ENCODE measurements around the gene NNAT.

Gene NNAT

DNA sequence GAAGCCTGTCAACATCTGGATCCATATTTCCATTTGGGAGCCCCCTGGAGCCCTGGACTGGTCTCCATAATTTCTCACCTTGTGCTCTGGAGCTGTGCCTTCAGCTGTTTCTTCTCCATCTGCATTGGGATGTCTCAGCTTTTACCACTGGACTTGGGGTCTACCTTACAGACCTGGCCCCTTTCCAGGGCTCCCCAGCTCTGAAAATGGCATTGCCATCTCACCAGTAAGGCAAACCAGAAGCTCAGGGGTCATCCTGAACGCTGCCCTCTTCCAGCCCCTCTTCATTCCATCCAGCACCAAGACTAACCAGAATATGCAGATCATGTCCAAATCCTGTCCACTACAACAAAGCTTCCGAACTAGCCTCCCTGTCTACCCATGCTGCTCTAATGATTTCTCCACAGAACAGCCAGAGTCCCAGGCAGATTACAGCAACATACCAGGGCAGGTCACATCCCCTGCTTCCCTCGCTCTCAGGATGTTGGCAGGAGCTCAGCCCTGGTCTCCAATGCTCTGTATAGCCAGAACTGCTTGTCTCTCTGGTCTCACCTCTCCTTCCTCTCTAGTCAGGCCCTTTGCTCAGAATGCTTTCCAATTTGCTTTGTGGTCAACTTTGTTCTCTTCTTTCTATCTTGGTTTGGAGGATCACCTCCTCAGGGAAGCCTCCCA is 17.7 kb upstream of the NNAT start:
- no peak for DNase-seq

DNA sequence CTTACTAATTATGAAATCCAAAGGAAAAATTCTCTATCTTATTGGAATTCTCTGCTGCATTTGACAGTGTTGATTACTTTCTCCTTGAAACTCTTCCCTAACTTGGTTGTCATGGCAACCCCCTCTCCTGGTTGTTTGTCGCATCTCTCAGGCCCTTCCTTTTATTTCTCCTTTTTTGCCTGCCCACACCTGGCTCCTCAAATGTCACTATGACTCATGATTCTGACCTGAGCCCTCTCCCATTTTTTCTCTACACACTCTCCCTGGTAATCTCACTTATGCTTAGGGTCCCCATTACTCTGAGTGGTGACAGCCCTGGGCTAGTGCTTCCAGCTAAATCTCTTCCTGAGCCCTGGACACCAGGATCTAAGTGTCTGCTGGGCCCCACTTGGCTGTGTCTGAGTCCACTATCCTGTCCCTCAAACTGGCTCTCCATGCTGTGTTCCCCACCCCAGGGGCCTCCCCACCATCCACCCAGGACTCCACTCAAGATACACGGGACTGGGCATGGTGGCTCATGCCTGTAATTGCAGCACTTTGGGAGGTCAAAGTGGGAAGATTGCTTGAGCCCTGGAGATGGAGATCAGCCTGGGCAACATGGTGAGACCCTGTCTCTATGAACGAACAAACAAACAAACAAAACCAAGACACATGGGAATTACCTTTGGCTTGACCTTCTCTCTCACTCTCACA is 16.5 kb upstream of the NNAT start:
- DNase-seq: no peak

DNA sequence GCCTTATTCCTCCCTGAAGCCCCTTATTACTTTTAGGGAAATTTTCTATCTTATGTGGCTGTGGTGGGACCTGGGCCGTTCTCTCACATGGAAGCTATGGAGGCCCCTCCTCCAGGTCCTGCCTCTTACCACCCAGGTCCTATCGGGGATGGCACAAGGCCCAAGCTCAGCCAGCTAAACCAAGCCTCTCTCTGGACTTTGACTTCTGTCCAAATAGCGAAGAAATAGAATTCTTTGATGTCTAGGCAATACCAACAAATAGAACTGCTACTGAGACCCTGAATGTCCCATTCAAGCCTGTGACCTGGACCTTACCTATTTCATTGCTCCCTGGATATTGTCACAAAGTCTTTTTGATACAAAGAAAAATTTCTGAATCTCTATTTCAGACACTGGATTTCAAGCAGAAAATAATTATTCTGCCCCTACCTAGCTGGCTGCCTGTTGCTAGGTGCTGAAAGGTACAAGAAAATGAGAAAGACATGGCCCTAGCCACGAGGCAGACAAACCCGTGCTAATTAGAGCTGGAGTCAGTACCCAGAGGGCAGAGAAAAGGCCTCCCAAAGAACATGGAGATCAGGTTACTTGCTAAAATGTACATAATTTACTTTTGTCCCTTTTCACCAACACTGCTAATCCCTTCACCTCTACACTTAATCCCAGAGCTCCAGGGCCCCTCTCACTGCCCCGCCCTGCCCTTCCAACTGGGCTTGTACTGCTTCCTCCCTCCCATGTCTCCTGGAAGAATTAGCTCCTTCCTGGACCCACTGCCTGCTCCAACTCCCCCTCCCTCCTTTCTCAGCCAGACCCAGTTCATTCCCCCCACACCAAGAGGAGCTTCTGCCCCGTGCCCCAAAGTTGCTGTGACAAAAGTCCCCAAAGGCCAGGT is 15.5 kb upstream of the NNAT start:
- DNase-seq: no peak

DNA sequence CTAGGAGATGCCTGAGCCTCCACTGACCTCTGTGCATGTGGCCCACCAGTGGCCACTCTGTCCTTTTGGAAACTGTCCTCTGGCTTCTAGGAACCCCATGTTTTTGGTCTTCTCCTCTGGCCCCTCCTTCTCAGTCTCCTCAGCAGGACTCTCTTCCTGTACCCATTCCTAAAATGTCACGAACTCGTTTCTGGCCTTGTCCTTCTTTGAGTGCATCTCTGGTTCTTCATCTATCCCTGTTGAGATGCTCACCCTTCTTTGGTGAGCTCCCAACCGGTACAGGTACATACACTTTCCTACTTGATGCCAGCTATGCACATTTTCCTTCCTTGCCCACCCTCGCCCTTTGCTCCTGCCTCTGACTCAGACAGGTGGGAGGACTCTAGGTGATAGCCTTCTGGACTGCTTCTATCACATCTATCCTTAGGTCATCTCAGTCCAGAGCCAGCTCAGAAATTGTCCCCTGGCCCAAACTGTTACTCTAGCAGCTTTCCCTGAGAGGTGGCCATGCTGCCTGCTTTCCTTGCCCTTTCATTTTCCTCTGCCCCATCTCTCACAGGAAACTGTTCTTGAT is 14.8 kb upstream of the NNAT start:
- DNase-seq: no peak

DNA sequence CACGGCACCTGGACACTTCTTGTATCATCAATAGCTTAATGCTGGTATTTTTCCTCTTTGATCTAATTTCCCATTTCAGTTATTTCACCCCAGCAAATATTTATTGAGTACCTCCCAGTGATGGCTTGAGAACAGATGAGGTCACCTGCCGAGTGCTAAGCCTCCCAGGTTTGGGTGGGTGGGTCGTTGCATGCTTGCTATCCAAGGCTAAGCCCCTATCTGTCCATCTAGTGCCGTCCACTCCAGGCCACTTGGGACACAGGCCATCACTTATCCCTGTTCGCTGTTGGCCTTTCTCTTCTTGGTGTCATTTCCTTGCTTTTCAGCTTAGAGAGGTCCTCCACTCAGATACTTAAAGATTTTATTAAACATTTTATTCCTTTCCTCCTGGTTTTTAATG is 10.8 kb upstream of the NNAT start:
- DNase-seq: no peak

DNA sequence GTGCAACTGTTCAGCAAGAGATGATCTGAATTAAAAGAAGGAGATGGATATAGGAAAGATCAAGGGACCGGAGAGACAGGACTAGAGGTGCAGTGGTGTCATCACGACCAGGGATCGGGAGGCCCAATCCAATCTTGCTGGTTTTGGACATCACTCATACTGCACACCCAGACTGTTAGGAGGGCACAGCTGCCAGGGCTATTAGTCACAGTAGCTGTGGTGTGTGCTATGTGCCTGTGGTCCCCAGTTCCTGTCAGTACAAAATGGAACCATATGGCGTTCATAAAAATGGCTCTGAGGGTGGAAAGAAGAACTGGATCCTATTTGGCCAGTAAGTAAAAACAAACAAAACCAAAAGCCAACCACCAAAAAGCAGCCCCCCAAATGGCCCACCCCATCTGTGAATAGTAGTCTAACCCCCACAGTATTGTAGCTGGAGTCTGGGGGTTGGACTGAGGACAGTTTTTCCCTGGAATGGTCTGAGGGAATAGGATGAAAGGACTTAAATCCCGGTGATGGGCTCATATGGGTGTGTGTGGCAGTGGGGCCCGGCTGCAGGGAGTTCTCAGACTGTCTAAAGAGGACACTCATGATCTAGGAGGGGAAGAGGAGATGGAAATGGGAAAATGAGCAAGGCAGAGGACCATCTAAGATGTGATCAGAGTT is 9.3 kb upstream of the NNAT start:
- no peak for DNase-seq

DNA sequence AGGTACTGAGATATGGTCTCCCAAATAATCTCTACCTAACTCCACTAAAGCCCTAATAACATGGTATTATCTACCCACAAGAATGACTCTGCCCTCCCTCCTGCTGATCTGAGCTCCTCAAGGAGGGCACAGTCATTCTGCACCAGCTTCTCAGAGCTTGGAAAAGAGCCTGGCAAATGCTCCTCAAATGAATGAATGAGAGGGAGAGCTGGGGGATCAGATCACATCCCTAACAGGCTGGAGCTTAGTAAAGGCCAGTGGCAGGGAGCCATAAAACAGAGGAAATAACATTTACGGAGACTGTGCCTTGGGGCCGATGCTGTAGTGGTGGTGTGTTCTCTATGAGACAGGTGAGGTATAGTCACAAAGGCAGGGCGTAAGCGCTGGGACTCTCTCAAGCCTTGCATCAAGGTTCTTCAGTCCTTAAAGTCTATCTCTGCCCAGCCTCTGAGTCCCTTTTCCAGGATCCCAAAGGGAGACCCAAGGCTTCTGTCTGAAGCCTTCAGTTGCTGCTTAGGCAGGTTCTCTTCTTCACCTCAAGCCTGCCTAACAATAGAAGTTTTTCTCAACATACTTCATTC is 7.2 kb upstream of the NNAT start:
- no peak for DNase-seq

DNA sequence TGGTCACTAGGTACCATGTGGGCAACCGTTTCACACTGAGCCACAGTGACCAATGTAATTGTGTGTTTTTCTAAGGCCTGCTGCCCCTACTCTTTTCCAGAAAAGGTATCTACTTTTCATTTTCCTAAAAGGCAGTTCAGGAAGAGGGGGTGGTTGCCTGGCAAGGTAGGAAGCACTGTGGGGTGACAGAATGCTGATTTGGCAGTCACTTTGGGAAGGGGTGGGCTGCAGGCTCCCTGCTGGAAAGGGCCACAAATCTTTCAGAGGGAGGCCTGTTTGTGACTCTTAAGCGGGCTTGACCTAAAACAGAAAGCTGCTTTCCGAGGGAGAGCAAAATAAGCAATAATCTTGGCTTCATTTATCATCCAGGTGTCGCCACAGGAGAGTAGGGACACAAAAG is 5.2 kb upstream of the NNAT start:
- no peak for DNase-seq

DNA sequence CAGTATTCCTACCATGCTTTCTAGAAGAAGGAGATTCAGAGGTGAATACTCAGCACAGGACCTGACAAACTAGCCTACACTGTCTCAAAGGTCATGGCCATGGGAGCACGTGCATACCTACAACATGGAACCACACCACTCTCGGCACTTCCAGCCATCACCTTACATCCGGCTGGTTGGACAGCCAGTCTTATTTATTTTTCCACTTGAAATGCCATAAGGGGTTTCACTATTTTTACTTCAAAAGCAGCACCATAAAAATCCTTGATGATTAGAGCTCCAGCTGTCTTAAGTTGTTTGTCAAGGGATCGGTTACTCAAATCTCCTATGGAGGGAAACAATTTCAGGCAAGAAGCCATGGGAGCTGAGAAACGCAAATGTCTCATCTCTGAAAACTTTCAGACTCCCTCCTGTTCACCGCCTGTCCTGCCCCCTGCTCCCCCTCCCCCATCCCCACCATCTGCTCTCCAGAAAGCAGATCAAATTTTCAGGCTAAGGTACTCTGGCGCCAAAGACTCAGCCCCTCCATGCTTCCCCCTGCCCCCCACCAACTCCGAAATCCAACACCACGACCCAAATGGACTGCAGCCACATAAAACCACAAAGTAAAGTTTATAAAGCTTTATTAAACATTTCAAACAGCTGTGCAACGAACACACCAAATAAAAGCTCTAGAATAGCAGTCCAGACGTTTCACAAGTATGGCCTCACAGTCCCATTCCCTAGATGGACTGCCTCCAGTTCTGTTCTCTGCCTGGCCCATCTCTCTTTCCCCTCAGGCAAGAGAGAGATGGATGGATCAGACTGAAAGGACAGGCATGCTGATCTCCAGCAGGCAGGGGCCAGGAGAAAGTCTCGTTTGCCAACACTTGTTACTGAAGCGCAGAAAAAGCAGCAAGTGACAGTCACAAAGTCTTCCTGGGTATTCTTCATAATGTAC is 4.0 kb upstream of the NNAT start:
- DNase-seq: no peak

DNA sequence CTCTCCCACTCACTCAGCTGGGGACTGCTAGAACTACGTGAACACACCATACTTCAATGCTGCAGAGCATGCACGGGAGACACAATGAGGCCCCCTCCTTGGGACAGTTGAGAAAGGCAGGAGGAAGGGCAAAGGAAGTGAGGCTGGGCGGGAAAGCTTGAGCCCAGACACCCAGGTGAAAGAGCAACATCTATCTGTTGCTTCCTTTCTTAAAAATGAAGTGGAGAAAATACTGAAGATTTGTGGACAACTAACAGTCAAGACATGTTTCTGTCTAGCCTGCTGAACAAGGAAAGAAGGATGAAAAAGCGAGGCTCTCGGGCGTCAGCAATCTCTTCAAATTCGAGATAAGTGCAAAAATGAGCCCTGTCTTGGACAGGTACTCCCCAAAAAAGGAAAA is 3.0 kb upstream of the NNAT start:
- no peak for DNase-seq

DNA sequence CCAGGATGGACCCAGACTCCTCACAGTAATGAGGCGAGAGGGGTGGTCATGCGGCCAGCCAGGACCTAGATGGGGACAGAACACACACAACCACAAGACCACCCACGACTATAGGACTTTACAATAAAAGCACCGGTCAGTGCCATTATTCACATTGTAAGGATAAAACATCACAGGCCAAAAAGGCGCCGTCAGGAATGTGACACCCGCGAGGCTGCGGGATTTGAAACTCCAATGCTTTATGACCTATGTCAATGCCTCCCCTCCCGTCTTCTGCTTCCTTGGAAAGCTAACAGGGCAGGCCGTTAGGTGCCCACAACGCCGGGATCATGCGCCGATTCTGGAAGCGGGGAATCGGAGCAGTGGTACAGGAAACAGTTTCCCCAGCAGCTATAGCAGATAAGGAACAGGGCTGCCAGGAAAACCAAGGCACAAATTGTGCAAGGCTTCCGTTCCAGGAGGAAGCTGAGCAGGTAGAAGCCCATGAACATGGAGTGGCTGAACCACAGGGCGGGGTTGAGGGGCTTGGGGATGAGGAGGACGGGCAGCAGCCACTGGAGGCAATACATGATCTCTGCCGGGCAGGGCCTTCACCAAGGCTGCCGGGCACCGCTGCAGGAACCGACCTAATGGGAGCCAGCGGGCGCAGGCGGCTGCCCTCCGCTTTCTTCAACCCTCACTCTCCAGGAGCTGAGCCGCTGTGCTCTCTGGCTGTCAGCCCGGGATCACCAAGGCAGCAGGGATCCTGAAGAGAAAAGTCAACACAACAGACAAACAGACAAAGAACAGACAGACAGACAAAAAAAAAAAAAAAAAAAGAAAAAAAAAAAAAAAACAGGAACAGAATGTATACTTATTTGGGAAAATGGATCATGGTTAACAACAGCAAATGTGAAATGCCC is 2.2 kb upstream of the NNAT start:
- no peak for DNase-seq

DNA sequence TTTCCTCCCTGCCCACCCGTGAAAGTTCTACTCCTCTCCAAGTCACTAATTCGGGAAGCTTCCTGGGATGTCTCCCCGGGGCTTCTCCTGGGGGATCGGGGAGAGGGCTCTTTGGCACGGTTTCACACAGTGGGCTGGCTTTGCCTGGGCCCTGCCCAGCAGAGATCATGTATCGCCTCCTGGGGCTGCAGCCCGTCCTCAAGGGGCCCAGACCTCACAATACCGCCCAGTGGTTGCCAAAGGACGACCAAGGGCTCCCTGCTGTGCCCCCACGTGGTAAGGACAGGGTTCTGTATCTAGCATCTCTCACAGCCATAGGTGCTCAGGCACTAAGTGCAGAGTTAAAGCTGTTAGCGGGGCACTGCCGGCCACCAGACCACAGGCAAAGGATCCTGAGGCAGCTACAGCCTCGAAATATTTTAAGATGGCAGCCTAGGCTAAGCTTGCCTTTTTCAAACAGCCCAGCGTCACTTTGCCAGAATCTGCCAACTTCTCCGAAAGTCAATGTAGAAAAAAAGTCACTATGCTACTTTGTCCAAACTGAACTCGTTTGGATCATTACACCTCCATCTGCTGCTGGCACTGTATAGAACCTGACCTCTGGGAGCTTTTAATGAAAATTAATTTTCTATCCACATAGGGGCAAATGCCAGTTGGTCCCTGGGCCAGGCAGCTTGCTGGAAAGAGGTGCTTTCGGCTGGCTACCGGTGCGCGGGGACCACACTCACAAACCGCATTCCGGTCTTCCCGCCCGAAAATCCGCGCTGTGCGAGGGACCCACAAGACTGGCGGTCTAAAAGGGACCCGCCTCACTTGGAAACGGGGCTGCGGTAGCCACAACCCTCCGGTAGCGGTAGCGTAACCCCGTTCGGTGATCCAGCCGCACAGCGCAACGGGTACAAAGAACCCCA is 1.3 kb upstream of the NNAT start:
- no peak for DNase-seq

DNA sequence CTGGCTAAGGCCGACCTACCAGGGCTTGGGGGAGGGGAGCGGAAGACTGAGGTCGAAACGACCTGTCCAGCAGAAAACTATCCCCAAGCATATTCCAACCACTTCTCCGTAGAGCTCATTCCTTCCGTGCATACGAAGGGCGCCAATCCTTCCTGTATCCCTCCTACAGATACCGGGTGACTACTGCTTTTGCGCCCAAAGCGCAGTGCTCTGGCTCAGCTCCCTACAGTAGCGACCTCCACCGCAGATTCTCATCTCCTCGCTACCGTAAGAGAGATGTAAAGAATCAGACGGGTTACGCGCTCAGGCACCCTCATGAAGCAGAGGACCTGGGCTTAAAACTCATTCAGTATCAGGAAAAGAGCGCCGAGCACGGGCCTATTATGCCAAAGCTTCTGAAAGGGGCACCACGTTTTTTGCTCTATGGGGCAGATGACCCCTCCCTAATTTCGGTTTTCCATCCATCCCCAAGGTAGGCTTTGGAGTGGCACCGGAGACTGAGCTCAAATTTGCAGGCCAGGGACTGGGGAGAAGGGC is 563 bp upstream of the NNAT start:
- no peak for DNase-seq

DNA sequence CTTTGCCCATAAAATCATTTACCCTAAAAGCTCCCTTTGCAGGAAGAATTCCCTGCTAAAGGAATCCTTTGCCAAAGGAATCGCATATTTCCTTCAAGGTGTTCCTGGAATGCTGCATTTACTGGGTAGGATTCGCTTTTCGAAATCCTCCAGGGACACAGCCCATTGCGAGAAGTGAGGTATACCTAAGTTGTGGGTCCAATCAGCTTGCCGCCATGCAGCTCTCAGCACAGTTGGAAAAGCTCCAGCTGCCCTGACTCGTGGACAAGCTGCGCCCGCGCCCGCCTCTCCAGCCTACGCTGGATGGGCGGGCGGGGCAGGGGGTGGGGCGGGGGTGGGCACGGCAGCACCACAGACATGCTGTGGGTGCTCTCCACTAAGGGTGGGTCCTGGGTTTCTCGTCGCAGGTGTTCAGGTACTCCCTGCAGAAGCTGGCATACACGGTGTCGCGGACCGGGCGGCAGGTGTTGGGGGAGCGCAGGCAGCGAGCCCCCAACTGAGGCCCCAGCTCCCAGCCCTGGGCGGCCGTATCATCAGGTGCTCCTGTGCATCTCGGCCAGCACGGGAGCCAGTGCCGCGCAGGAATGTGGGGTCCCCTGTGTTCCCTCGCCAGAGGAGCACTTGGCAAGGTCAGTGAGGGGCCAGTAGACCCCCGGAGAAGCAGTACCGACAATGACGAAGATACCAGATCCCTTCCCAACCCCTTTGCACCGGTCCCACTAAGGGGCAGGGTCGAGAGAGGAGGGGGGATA is 1.4 kb downstream of the NNAT start:
- no peak for DNase-seq

DNA sequence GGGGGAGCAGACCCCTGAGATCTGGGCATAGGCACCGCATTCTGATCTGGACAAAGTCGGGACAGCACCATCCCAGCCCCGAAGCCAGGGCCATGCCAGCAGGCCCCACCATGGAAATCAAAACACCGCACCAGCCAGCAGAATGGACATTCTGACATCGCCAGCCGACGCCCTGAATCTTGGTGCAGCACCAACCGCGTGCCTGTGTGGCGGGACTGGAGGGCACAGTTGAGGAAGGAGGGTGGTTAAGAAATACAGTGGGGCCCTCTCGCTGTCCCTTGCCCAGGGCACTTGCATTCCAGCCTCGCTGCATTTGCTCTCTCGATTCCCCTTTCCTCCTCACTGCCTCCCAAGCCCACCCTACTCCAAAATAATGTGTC is 2.0 kb downstream of the NNAT start:
- no peak for DNase-seq

DNA sequence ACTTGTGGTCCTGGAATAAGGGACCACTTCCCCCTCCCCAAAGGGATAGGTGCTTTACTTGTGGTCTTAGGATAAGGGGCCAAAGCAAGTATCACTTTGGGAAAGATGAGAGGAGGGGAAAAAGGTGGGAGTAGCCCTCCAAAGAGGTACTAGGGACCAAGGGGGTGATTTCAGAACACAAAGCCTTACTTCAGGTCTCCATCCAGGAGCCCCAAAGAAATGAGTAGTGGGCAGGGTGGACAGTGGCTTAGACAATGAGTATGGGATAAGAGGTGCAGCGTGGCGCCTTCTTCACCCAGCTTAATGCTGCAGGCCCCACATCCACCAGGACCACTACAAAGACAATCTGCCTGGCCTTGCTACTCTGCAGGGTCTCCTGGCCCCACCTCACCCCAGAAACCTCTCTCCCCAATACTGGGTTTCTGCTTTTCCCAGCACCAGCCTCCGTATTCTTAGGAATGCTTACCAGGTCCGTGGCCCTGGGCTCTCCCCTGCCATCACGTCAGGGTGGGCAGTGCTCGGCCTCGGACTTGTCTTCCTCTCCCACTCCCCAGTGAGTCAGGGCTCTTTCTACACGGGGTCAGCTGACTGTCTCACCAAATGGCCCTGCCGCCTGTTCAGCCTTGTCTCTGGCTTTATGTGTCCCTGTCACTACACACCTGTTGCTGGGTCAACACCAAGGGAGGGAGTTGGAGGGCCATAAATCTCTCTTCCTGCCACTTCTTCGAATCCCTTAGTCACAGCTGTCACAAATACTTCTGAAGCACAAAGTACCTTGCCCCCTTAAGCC is 3.1 kb downstream of the NNAT start:
- no peak for DNase-seq

Measured in stimulated activated naive CD4-positive, alpha-beta T cell treated with Interleukin-2 at 50 U/mL for 16 hours (primary cell).